Fibroblast of villous mesenchyme (primary cell): ENCODE results near the gene ARID1B. TPM values are rescaled to one million over a fixed set of nuclear protein-coding genes. Genes with fewer than 3 reads are reported as not detected.

Source experiments
- DNase-seq: peaks from one replicate; pipeline ENCODE4 v3.0.0-alpha.2; 2010; ENCODE audit warnings: low read depth
- H3K4me3 ChIP-seq: 2 replicates; pipeline ENCODE4 v1.5.1; 2011; ENCODE audit warnings: low read depth, mild to moderate bottlenecking, low read length
- total RNA-seq: library from RNA; depleted of rRNA; stranded (reverse); fragments of >200 nt; gene quantifications from 2 replicates; pipeline ENCODE4 v1.2.3, GENCODE V29; 2012
- TF ChIP-seq, protein P1 (sequence below): IDR thresholded peaks from 2 replicates; pipeline ENCODE4 v1.5.1; 2012; ENCODE audit warnings: low read depth, mild to moderate bottlenecking, low read length; ENCODE audit not compliant: insufficient read depth

ARID1B gene
- total RNA-seq, 1 donor: 41.0 TPM

DNA sequence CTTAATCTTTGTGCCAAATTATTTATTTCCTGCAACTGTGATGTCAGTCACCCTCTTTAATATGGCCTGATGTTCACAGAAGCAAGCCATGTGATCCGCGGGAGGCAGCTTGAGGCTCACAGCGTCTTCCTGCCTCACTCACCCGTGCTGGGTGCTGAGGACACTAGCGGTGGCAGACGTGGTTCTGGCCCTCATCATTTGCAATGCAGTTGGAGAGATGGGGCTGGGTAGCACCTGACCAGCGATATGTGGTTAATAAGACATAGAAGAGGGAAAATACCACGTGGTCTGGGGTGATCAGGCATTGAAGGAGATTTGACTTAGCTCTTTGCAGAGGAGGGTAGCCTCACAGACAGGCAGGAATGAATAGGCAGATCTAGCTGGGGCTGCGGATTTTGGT lies 281.4 kb downstream of the ARID1B start:
- TF ChIP-seq, protein P1, sequence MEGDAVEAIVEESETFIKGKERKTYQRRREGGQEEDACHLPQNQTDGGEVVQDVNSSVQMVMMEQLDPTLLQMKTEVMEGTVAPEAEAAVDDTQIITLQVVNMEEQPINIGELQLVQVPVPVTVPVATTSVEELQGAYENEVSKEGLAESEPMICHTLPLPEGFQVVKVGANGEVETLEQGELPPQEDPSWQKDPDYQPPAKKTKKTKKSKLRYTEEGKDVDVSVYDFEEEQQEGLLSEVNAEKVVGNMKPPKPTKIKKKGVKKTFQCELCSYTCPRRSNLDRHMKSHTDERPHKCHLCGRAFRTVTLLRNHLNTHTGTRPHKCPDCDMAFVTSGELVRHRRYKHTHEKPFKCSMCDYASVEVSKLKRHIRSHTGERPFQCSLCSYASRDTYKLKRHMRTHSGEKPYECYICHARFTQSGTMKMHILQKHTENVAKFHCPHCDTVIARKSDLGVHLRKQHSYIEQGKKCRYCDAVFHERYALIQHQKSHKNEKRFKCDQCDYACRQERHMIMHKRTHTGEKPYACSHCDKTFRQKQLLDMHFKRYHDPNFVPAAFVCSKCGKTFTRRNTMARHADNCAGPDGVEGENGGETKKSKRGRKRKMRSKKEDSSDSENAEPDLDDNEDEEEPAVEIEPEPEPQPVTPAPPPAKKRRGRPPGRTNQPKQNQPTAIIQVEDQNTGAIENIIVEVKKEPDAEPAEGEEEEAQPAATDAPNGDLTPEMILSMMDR: no peak
- no peak overlapping the region for H3K4me3 ChIP-seq
- no peak for DNase-seq

DNA sequence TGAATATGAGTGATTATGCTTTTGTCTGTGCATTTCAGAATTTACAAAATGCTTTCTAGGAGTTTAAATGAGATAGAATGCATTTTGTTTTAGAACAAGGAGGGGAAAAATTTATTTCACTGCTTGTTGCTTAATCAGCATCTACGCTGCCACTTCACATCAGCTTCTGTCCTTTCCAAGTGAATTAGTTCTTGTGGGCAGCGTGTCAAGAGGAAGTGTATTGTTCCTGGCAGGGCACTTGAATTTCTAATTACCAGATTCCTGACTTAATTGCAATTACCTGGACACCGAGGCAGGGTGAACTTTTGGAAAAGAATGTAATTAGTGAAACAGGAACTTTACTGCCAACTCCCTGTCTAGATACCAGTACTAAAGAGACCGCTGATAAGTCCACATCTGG lies 282.6 kb downstream of the ARID1B start:
- no peak for DNase-seq
- TF ChIP-seq, protein P1: no peak
- no peak overlapping the region for H3K4me3 ChIP-seq

DNA sequence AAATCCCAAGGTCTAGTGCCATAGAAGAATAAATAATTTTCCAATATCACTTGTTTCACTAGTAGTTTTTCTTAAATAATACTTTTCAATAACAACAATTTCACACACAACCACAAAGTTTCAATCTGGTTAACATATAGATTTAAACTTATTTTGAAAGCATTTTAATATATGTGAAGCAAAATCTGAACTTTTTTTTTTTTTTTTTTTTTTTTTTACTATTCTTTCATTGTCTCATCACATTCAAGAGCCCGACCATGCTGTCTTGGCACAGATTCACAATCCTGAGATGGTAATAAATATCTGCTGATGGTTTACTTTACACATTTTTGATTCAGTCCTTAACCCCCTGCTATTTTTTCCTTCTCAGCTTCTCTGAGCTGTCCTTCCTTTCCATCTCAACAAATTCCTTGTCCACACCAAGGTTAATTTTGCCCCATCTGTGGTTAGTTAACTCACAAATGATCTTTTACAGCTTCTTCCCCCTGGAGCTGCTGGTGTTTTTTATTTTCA lies 283.3 kb downstream of the ARID1B start:
- DNase-seq: no peak
- H3K4me3 ChIP-seq: no peak overlapping the region
- TF ChIP-seq, protein P1: no peak

DNA sequence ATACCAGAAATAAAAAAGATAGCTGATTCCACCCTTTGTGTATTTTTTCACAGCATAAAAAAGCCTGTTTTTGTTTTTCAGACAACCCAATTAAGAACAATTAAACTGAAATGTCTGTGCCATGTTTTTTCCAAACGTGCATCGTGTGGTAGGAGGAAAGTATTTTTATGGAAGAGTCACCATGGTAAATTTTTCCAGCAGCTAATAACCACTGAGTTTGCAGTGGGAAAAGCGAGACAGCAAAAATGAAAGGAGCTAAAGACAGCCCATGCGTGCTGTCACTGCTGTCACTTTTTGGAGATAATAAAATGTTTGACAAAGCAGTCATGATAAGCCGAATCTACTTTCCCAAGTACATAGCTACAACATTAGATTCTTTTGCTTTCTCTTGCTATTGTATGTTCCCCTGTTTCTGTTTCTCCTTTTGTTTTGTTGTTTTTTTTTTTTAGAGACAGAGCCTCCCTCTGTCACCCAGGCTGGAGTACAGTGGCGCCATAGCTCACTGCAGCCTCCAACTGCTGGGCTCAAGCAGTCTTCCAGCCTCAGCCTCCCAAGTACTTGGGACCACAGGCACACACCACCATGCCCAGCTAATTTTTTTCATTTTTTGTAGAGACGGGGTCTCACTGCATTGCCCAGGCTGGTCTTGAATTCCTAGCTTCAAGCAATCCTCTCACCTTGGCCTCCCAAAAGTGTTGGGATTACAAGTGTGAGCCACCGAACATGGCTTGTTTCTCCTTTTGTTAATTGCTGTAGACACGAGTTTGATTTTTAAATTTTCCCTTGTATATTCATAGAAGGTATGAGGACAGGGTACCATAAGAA lies 284.8 kb downstream of the ARID1B start:
- TF ChIP-seq, protein P1: no peak

DNA sequence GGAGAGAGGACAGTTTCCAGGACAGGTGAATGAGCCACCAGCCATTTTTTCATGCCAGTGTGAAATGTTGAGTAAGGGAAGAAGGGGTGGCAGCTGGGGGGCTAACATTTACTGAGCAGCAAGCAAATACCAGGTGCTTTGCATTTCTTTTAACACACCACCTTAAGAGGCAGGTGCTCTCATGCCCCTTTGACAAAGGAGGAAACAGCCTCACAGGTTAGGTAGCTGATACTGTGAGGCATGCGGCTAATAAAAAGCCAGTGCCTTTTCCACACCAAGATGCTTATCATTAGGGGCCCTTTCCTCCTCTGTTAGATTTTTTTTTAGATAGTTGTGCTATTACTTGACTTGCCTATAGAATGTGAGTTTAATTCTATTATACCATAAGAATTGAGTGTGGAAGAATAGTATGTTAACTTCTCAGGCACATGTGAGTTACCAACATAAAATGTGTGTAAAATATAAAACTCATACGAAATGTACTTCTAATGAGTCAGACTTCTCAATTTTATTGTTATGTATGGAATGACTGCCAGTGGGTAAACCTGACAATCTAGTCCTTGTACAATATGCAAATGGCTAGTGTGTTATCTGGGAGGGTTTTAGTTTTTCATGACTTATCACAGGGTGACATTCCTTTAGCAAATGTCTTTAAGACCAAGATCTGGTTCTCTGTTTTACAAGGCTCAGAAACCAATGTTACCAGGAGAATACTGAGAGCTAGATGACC lies 286.2 kb downstream of the ARID1B start:
- TF ChIP-seq, protein P1: no peak
- H3K4me3 ChIP-seq: no peak overlapping the region
- DNase-seq: no peak

More for the DNA sequence above, 284.8 kb downstream of the ARID1B start:
- DNase-seq: no peak
- H3K4me3 ChIP-seq: no peak overlapping the region

DNA sequence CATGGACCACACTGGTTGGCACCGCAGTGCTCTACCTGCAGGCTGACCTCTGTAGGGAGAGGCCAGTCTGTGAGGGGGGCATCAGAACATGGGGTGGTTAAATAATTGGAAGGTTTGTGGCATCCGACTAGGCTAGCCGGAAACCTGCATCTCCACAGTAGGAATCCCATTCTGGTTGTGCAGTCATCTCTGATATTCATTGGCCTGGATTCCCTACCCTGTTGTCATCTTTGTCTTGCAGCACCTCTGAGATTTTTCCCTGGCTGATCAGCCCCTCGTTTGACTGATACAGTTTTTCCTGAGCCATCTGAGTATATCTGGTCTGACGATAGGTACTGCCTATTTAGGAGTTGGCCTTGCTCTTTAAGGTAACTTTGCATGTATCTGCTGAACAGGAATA lies 286.7 kb downstream of the ARID1B start:
- no peak overlapping the region for H3K4me3 ChIP-seq
- TF ChIP-seq, protein P1: no peak
- no peak for DNase-seq
